HG02973 (cell line): Measurements from ENCODE around the gene EOLA1.
A peak's percentile ranks its signal among the peaks of the same experiment; 100 is the strongest.
"Not testable (repeated sequence)": the region's sequence is repeated elsewhere in the genome, so short reads cannot be mapped to it uniquely, and the experiment has no call there.

Source experiments
- ATAC-seq: cut with Tn5 transposase; IDR thresholded peaks from one replicate; pipeline ENCODE4 v1.9.1; 2021; ENCODE audit warnings: moderate library complexity; ENCODE audit not compliant: unreplicated experiment

Gene EOLA1

GRCh38 chrX:149513825-149514428 is 26.9 kb upstream of the EOLA1 start:
- ATAC-seq: no peak

- no peak for ATAC-seq
Observed at GRCh38 chrX:149515954-149516602, 24.7 kb upstream of the EOLA1 start.

DNA sequence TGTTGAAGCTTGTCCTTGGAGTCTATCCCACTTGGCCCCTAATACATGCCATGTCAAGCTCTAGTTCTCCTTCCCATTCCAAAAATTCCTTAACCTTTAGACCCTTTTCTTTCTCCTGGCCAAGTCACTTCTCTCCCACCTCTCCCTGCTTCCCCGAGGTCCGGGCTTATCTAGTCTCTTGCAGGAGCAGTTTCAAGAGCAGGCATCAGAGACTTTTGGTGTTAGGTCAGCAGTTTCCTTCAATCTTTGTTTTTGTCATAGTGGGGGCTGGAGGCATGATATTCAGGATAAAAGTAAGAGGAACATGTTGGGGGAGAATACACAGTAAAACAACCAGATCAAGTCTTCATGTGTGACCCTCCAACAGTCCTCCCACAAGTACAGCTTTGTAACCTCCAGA is 24.2 kb upstream of the EOLA1 start:
- no peak for ATAC-seq

- ATAC-seq: no peak
Observed at GRCh38 chrX:149517308-149517707, 23.5 kb upstream of the EOLA1 start.

- ATAC-seq: no peak
Observed at GRCh38 chrX:149518236-149518635, 22.6 kb upstream of the EOLA1 start.

GRCh38 chrX:149520636-149521277 is 20.1 kb upstream of the EOLA1 start:
- not testable (repeated sequence) for ATAC-seq

GRCh38 chrX:149521438-149521837 is 19.4 kb upstream of the EOLA1 start:
- ATAC-seq: no peak

GRCh38 chrX:149522916-149523315 is 17.9 kb upstream of the EOLA1 start:
- ATAC-seq: no peak

- ATAC-seq: peak; percentile 94
Observed at GRCh38 chrX:149525389-149525788, 15.4 kb upstream of the EOLA1 start.

DNA sequence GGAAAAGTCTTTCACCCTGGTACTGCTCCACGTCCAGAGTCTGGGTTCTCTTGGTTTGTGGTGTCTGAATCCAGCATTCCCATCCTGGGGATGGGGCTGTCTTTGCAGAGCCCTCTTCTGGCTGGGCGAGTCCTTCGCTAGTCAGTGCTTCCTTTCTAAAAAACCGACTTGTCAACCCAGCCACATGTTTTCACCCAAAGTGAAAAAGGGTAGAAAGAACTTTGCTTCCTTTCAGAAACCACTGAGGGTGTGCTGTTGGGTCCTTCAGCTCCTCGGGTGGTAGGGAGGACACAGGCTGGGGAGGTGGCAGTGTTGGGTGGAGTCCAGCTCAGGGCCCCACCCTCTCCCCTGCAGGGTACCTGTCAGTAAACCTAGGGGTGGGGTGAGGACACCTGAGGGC is 14.9 kb upstream of the EOLA1 start:
- ATAC-seq: peak; percentile 29

- ATAC-seq: not testable (repeated sequence)
Observed at GRCh38 chrX:149526318-149527033, 14.3 kb upstream of the EOLA1 start.

DNA sequence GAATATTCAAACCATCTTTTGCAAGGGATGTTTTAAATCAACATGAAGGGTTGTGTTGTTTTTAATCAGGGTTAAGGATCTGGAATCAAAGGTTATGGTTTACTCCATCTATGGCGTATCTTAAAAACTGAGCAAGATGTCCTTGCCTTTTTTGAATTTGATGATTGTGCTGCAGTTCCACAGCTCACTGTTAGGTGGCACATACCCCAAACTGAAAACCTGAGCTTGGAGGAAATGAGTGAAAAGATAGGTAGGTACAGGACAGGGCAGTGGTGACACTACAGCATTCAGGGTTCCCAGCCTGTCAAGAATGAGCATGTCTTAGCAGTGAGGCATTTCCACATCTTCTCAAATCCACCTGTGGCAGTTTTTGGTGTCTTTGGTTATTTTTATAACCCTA is 13.1 kb upstream of the EOLA1 start:
- ATAC-seq: no peak

DNA sequence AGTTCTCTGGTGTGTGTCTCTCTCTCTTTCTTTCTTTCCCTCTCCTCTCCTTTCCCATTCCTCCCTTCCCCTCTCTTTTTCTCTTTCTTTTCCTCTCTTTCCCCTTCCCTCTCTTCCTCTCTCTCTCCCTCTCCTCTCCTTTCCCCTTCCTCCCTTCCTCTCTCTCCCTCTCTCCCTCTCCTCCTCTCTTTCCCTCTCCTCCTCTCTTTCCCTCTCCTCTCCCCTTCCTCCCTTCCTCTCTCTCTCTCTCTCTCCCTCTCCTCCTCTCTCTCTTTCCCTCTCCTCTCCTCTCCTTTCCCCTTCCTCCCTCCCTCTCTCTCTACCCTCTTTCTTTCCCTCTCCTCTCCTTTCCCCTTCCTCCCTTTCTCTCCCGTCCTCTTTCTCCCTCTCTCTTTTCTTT is 12.4 kb upstream of the EOLA1 start:
- no peak for ATAC-seq

- ATAC-seq: peak; percentile 73
Observed at GRCh38 chrX:149531599-149531998, 9.2 kb upstream of the EOLA1 start.

GRCh38 chrX:149532868-149533267 is 7.9 kb upstream of the EOLA1 start:
- ATAC-seq: not testable (repeated sequence)

GRCh38 chrX:149533999-149534398 is 6.8 kb upstream of the EOLA1 start:
- ATAC-seq: not testable (repeated sequence)

DNA sequence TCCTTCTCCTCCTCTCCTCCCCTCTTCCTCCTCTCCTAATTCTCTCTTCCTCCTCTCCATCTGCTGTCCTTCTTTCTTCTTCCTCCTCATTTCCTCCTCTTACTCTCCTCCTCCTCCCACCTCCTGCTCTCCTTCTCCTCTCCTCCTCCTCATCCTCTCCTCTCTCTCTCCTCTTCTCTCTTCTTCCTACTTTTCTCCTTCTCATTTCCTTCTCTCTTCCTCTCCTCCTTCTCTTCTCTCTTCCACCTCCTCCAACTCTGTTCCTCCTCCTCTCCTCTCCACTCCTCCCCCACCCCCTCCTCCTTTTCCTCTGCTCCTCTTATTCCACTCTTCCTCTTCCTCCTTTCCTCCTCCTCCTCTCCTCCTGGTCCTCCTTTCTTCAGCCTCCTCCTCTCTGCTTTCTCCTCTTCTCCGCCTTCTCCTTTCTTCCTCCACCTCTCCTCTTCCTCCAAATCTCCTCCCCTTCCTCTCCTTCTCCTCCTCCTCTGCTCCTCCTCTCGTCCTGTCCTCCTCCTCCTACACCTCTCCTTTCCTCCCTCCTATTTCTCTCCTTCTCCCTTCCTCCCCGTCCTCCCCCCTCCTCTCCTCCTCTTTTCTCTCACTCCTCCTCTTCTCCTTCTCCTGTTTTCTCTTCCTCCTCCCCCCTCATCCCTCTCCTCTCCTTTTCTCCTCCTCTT is 5.7 kb upstream of the EOLA1 start:
- not testable (repeated sequence) for ATAC-seq

- ATAC-seq: not testable (repeated sequence)
Observed at GRCh38 chrX:149537474-149537873, 3.3 kb upstream of the EOLA1 start.

GRCh38 chrX:149539283-149540130 is 1.3 kb upstream of the EOLA1 start:
- peak; percentile 38 for ATAC-seq

DNA sequence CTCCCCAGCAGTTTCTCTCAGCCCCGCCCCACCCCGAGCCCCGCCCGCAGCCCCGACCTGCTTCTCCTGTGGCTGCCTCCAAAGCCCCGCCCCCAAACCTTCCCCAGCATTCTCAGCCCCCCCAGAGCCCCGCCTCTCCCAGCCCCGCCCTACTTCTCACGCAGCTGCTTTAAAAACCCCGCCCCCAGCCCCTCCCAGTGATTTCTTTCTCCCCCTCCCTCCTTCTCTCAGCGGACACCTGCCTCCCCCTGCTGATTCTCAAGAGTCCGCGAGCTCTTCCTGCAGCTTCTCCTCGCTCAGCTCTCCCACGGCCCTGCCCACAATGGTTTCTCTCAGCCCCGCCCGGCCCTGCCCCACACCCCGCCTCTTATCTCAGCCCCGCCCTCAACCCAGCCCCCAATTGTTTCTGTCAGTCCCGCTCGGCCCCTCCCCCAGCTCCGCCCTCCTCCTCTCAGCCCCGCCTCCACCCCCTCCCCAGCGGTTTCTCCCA is 636 bp upstream of the EOLA1 start:
- peak; percentile 25 for ATAC-seq
